B cell (primary cell): ENCODE measurements around the gene HHAT. TPM values are rescaled to one million over a fixed set of nuclear protein-coding genes. Genes with fewer than 3 reads are reported as not detected.
A peak's percentile ranks its signal among the peaks of the same experiment; 100 is the strongest.

ENCODE experiments used
- ATAC-seq: fragments of 200-7000 bp; cut with Tn5 transposase; one replicate; pipeline ENCODE4 v1.10.0; 2021; ENCODE audit warnings: low read depth, mild to moderate bottlenecking, moderate number of reproducible peaks, moderate library complexity
- CTCF ChIA-PET: fragments of 350-600 bp; sonication (Branson Sonifier 250); formaldehyde crosslinking; loops from one replicate; lab custom pipeline; 2021; ENCODE audit warnings: antibody characterized with exemption, inconsistent platforms; lab: Charles Lee
- POLR2A ChIA-PET: fragments of 350-600 bp; sonication (Branson Sonifier 250); formaldehyde crosslinking; loops from one replicate; lab custom pipeline; 2021; ENCODE audit warnings: antibody characterized with exemption; lab: Charles Lee
- DNase-seq: peaks from one replicate; pipeline ENCODE4 v3.0.0; 2013
- H2AFZ ChIP-seq: 2 replicates; pipeline ENCODE4 v1.6.1; 2012; ENCODE audit warnings: mild to moderate bottlenecking, low read depth, low read length; ENCODE audit not compliant: insufficient read depth, poor library complexity, severe bottlenecking
- H3K27ac ChIP-seq, 2 donors: 1 replicate in 1 of 2; 2 replicates in 1 of 2; pipeline ENCODE4 v1.5.1; 2012 to 2013; ENCODE audit warnings: low read length in 2 of 2, mild to moderate bottlenecking in 2 of 2, moderate library complexity in 1 of 2
- H3K27me3 ChIP-seq, 4 experiments: fragments of 200-600 bp in 1 of 4; sonication (generic) in 1 of 4; replicated peaks in 1 of 4; 1 replicate in 2 of 4; 2 replicates in 2 of 4; pipeline versions ENCODE4 v1.6.1 to v1.7.0; 2013 to 2016; ENCODE audit warnings: low read length in 3 of 4, mild to moderate bottlenecking in 2 of 4, mixed read lengths in 1 of 4, moderate library complexity in 1 of 4; ENCODE audit not compliant: insufficient read depth in 4 of 4, control insufficient read depth in 3 of 4; ENCODE audit errors: control extremely low read depth in 1 of 4
- H3K36me3 ChIP-seq, 2 experiments: replicated peaks in 1 of 2; 1 replicate in 1 of 2; 2 replicates in 1 of 2; pipeline versions ENCODE4 v1.6.1 to v1.7.1; 2013; ENCODE audit warnings: low read length in 1 of 2; ENCODE audit not compliant: insufficient read depth in 2 of 2, control insufficient read depth in 1 of 2; ENCODE audit errors: control extremely low read depth in 1 of 2, extremely low read depth in 1 of 2
- H3K4me1 ChIP-seq, 2 donors: fragments of 200-600 bp in 1 of 2; sonication (generic) in 1 of 2; 1 replicate in 1 of 2; 2 replicates in 1 of 2; pipeline versions ENCODE4 v1.5.1 to v1.6.1; 2013 to 2017; ENCODE audit warnings: low read length in 2 of 2; ENCODE audit not compliant: control insufficient read depth in 2 of 2, insufficient read depth in 2 of 2
- H3K4me2 ChIP-seq: replicated peaks from 2 replicates; pipeline ENCODE3; 2012; ENCODE audit warnings: mild to moderate bottlenecking, low read depth, low read length; ENCODE audit not compliant: poor library complexity, severe bottlenecking
- H3K4me3 ChIP-seq, 5 experiments: fragments of 200-600 bp in 1 of 5; sonication (generic) in 1 of 5; 1 replicate in 3 of 5; 2 replicates in 2 of 5; pipeline versions ENCODE4 v1.5.1 to v1.7.0; 2011 to 2016; ENCODE audit warnings: low read length in 4 of 5, mild to moderate bottlenecking in 4 of 5, low read depth in 2 of 5, control low read depth in 1 of 5, moderate library complexity in 1 of 5; ENCODE audit not compliant: insufficient read depth in 1 of 5; ENCODE audit errors: control extremely low read depth in 1 of 5, extremely low read depth in 1 of 5
- H3K79me2 ChIP-seq: fragments of 200-600 bp; sonication (generic); one replicate; pipeline ENCODE4 v1.6.0; 2016; ENCODE audit warnings: low read length; ENCODE audit not compliant: control insufficient read depth, insufficient read depth
- H3K9ac ChIP-seq: fragments of 200-600 bp; sonication (generic); 2 replicates; pipeline ENCODE4 v1.6.1; 2017; ENCODE audit warnings: mild to moderate bottlenecking, low read length, moderate library complexity
- H3K9me3 ChIP-seq, 3 donors: one replicate each; pipeline versions ENCODE4 v1.6.1 to v1.7.1; 2013; ENCODE audit warnings: low read length in 2 of 3; ENCODE audit not compliant: control insufficient read depth in 2 of 3, insufficient read depth in 1 of 3; ENCODE audit errors: control extremely low read depth in 1 of 3
- H4K20me1 ChIP-seq: 2 replicates; pipeline ENCODE4 v1.6.0; 2012; ENCODE audit warnings: mild to moderate bottlenecking, low read length; ENCODE audit not compliant: insufficient read depth, control insufficient read depth, poor library complexity, severe bottlenecking
- H3K27ac Mint-ChIP-seq: one replicate; pipeline ENCODE4 v1.8.0; 2021; ENCODE audit warnings: mixed read lengths
- H3K27me3 Mint-ChIP-seq: one replicate; pipeline ENCODE4 v1.8.0; 2021; ENCODE audit warnings: mixed read lengths
- H3K4me1 Mint-ChIP-seq: one replicate; pipeline ENCODE4 v1.8.0; 2021; ENCODE audit warnings: mixed read lengths
- H3K4me3 Mint-ChIP-seq: one replicate; pipeline ENCODE4 v1.8.0; 2021; ENCODE audit warnings: mixed read lengths
- H3K9me3 Mint-ChIP-seq: one replicate; pipeline ENCODE4 v1.8.0; 2022; ENCODE audit warnings: mixed read lengths; ENCODE audit not compliant: insufficient read depth
- EZH2 ChIP-seq: IDR thresholded peaks from 2 replicates; pipeline ENCODE4 v1.6.1; 2012; ENCODE audit warnings: borderline replicate concordance, low read depth, mild to moderate bottlenecking, moderate library complexity, low read length; ENCODE audit not compliant: insufficient read depth, poor library complexity, severe bottlenecking
- WGBS: methylation state at CpG from one replicate; pipeline ENCODE4 v1.1.5; 2013; ENCODE audit warnings: missing lambda C conversion rate; ENCODE audit not compliant: insufficient coverage; 5-methylcytosine and 5-hydroxymethylcytosine counted together
- intact Hi-C: fragments of 100-400 bp; cut with micrococcal nuclease; formaldehyde crosslinking; loops from one replicate; pipeline ENCODE4 v1.10.0; 2022
- polyA plus RNA-seq: library from polyadenylated mRNA; depleted of rRNA; stranded (reverse); fragments of >200 nt; gene quantifications from 2 replicates; pipeline ENCODE4 v1.2.3, GENCODE V29; 2012
- small RNA-seq: library from RNA; depleted of rRNA; stranded (forward); fragments of <200 nt; gene quantifications from one replicate; pipeline ENCODE3, GENCODE V24; 2012; ENCODE audit warnings: low replicate concordance, low read depth; ENCODE audit not compliant: insufficient read length
- total RNA-seq, 2 donors: library from RNA; stranded (reverse); fragments of 120-200 nt in 1 of 2; gene quantifications; 1 replicate in 1 of 2; 2 replicates in 1 of 2; pipeline versions ENCODE4 v1.2.3 to v1.2.4, GENCODE V29; 2013 to 2022
- TF ChIP-seq, protein P1 (sequence below): fragments of 200-600 bp; IDR thresholded peaks from one replicate; pipeline ENCODE4 v1.8.0; 2022; ENCODE audit warnings: antibody characterized with exemption, mild to moderate bottlenecking

Gene HHAT
- total and polyA plus RNA-seq, 2 donors (not counting 1 experiment from before 2014, with no cell fraction given): 4.0 to 28.2 TPM

DNA sequence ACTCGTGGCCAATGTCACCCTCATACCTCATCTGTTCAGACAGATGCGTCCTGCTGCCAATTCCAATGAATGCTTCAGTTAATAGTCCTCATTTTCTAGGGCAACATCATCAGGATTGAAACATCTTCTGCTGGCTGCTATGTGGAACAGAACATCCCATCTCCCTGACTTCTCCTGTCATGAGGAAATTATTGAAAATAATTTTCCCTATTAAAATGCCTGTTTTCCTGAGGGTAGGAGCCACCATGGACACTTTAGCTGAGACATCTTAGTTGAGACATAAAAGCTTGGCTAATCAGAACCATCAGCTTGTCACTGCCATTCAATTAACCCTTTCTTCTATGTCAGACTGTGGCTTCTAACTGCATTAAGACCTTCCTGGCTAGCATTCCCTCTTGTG lies 396.1 kb downstream of the HHAT start:
- CTCF ChIA-PET: no interaction called here

More for the DNA sequence above, 396.1 kb downstream of the HHAT start:
- Histone ChIP-seq H3K9ac (no peak overlapping the region), H3K9me3 (no peaks in the 10 kb centered on the region), H3K36me3 (no peaks in the 10 kb centered on the region), H3K4me1 (no peaks in the 10 kb centered on the region), H4K20me1 (no peaks in the 10 kb centered on the region), H3K79me2 (no peaks in the 10 kb centered on the region), H3K27ac (no peak overlapping the region), H2AFZ (no peak overlapping the region), H3K27me3 (peaks cover 0 to 5% (median 0%) of the 10 kb centered on the region in 4 experiments), H3K4me2 (no peak overlapping the region), H3K4me3 (no peak overlapping the region)
- DNase-seq (no peak), ATAC-seq (no peak)
- no peak for TF ChIP-seq EZH2
- TF ChIP-seq, protein P1, sequence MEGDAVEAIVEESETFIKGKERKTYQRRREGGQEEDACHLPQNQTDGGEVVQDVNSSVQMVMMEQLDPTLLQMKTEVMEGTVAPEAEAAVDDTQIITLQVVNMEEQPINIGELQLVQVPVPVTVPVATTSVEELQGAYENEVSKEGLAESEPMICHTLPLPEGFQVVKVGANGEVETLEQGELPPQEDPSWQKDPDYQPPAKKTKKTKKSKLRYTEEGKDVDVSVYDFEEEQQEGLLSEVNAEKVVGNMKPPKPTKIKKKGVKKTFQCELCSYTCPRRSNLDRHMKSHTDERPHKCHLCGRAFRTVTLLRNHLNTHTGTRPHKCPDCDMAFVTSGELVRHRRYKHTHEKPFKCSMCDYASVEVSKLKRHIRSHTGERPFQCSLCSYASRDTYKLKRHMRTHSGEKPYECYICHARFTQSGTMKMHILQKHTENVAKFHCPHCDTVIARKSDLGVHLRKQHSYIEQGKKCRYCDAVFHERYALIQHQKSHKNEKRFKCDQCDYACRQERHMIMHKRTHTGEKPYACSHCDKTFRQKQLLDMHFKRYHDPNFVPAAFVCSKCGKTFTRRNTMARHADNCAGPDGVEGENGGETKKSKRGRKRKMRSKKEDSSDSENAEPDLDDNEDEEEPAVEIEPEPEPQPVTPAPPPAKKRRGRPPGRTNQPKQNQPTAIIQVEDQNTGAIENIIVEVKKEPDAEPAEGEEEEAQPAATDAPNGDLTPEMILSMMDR: no peak
- Mint-ChIP-seq H3K9me3 (no peaks in the 10 kb centered on the region), H3K27ac (no peak overlapping the region), H3K4me3 (no peak overlapping the region), H3K4me1 (no peaks in the 10 kb centered on the region), H3K27me3 (no peaks in the 10 kb centered on the region)
- intact Hi-C loops: no loop called here
- POLR2A ChIA-PET: no interaction called here
- no CpG with 5 or more reads among the region's 2 CpGs for WGBS

Small RNA genes within 50 kb of the gene (small RNA-seq; reads per million reads assigned to genes)
- gene RNU5A-8P: 5.3 reads per million, percentile 70 among the genes with 10 or more reads in this experiment

Other genes with a start within 250 kb of the HHAT start
- not detected in 2 replicates for gene SERTAD4, start 96.1 kb upstream of the HHAT start, total RNA-seq
- gene SERTAD4, start 96.1 kb upstream of the HHAT start, polyA plus RNA-seq: not detected in 2 replicates